HG03571 (cell line): ENCODE results near the gene FICD.
A peak's percentile ranks its signal among the peaks of the same experiment; 100 is the strongest.

ENCODE experiments used
- ATAC-seq: cut with Tn5 transposase; IDR thresholded peaks from one replicate; pipeline ENCODE4 v1.9.1; 2021; ENCODE audit not compliant: unreplicated experiment

The FICD gene

GRCh38 chr12:108565146-108565545, 50.1 kb downstream of the FICD start:
- ATAC-seq, result no peak

- ATAC-seq, result no peak
Observed at GRCh38 chr12:108565976-108566375, 50.9 kb downstream of the FICD start.

DNA sequence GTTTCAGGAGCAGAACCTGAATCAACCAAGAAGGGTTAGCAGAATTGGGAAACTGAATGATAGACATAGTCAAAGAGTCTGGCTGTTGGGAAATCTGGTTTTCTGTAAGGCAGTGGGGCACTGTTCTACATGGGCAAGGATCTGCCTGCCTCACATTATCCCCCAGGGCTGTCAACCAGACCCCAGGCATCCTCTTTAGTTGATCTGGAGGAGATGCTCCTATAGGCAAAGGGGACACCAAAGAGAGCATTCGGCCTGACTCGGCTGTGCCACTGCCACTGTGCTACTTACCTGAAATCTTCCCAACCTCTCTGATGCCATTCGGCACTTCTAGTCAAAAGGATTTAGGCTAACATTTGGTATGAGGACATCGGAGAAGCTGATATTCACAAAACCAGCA, 51.4 kb downstream of the FICD start:
- ATAC-seq, result no peak

- no peak for ATAC-seq
Observed at GRCh38 chr12:108567406-108568337, 52.6 kb downstream of the FICD start.

DNA sequence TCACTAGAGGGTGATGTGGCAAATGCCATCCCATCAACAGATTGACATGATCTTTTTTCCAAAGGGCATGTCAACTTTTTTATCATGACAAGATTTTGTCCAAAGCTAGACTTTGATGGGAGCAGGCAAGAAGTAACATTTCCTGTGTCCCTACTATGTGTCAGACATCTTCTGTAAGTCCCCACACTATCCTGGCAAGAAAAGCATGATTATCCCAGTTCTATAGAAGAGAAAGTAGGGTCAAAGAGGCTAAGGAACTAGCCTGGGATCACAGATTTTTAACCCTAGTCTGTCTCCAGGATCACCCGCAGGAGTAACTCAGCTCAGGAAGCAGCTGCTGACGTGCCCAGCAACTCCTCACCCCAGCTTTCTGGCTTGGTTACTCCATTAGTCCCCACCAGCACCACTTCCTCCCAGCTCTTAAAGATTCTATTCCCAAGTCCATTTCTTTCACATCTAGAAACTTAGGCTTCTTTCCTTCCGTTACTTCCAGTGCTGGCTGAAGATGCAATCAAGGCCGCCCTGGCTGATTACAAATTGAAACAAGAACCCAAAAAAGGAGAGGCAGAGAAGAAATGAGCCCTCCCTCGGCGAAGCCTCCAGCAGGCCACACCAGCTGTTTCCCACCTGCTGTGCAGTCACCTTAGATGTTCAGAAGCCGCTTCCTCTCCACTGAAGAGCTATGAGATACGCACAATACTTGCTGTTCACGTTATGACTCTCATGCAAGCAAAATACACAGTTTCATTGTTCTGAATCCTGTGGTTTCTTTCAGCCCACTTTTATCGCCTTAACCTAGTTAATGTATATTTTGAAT, 53.5 kb downstream of the FICD start:
- ATAC-seq, result peak; percentile 82
